PFSK-1 (cell line): Measurements from ENCODE around the gene LHX4.

Source experiments
- POLR2AphosphoS5 ChIP-seq: IDR thresholded peaks from 2 replicates; pipeline ENCODE4 v1.6.1; 2012; ENCODE audit warnings: low read depth, mild to moderate bottlenecking, control low read depth, low read length, moderate library complexity
- TAF1 ChIP-seq: IDR thresholded peaks from 2 replicates; pipeline ENCODE4 v1.6.1; 2012; ENCODE audit warnings: low read length, control low read depth, borderline replicate concordance; ENCODE audit not compliant: insufficient read depth
- TF ChIP-seq, protein P1 (sequence below), 2 experiments: IDR thresholded peaks; 2 replicates each; pipeline versions ENCODE4 v1.6.1 to v1.8.0; 2011 to 2012; ENCODE audit warnings: low read depth in 2 of 2, low read length in 2 of 2, control low read depth in 1 of 2, inconsistent platforms in 1 of 2, mild to moderate bottlenecking in 1 of 2, moderate library complexity in 1 of 2; ENCODE audit not compliant: insufficient read depth in 1 of 2

- no peak for TF ChIP-seq TAF1
- TF ChIP-seq, protein P1, sequence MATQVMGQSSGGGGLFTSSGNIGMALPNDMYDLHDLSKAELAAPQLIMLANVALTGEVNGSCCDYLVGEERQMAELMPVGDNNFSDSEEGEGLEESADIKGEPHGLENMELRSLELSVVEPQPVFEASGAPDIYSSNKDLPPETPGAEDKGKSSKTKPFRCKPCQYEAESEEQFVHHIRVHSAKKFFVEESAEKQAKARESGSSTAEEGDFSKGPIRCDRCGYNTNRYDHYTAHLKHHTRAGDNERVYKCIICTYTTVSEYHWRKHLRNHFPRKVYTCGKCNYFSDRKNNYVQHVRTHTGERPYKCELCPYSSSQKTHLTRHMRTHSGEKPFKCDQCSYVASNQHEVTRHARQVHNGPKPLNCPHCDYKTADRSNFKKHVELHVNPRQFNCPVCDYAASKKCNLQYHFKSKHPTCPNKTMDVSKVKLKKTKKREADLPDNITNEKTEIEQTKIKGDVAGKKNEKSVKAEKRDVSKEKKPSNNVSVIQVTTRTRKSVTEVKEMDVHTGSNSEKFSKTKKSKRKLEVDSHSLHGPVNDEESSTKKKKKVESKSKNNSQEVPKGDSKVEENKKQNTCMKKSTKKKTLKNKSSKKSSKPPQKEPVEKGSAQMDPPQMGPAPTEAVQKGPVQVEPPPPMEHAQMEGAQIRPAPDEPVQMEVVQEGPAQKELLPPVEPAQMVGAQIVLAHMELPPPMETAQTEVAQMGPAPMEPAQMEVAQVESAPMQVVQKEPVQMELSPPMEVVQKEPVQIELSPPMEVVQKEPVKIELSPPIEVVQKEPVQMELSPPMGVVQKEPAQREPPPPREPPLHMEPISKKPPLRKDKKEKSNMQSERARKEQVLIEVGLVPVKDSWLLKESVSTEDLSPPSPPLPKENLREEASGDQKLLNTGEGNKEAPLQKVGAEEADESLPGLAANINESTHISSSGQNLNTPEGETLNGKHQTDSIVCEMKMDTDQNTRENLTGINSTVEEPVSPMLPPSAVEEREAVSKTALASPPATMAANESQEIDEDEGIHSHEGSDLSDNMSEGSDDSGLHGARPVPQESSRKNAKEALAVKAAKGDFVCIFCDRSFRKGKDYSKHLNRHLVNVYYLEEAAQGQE (IDR thresholded peaks at IDR 0.05; ENCODE audit: insufficient read depth in 1 of 2, low read depth in 2 of 2, low read length in 2 of 2): no peak
- TF ChIP-seq POLR2AphosphoS5: no peak
Measured at GRCh38 chr1:180246579-180246978, 16.5 kb downstream of the LHX4 start.
